GM23338 (cell line): Measurements from ENCODE around the gene CHRM1.

Experiments
- CREB1 ChIP-seq: fragments of 250-450 bp; sonication (Bioruptor Pico); IDR thresholded peaks from 2 replicates; pipeline ENCODE4 v1.5.0; 2020; ENCODE audit warnings: low read depth, mild to moderate bottlenecking, moderate library complexity
- ETS1 ChIP-seq: IDR thresholded peaks from 2 replicates; pipeline ENCODE4 v1.6.1; 2016; ENCODE audit warnings: antibody characterized with exemption
- EZH2 ChIP-seq: fragments of 200-600 bp; sonication (generic); IDR thresholded peaks from one replicate; pipeline ENCODE4 v1.8.0; 2017; ENCODE audit warnings: antibody characterized with exemption, mild to moderate bottlenecking, low read depth; ENCODE audit not compliant: unreplicated experiment
- EZH2phosphoT487 ChIP-seq: fragments of 200-600 bp; sonication (generic); IDR thresholded peaks from one replicate; pipeline ENCODE4 v1.8.1; 2018; ENCODE audit warnings: antibody characterized with exemption; ENCODE audit not compliant: unreplicated experiment
- JUNB ChIP-seq: IDR thresholded peaks from one replicate; pipeline ENCODE4 v1.6.1; 2016; ENCODE audit warnings: antibody characterized with exemption; ENCODE audit not compliant: unreplicated experiment
- NANOG ChIP-seq: IDR thresholded peaks from 2 replicates; pipeline ENCODE4 v1.6.1; 2016; ENCODE audit warnings: antibody characterized with exemption, borderline replicate concordance
- POLR2AphosphoS5 ChIP-seq: IDR thresholded peaks from 2 replicates; pipeline ENCODE4 v1.6.1; 2016; ENCODE audit warnings: antibody characterized with exemption, low read depth
- STAT1 ChIP-seq: IDR thresholded peaks from one replicate; pipeline ENCODE4 v1.6.1; 2016; ENCODE audit warnings: antibody characterized with exemption; ENCODE audit not compliant: unreplicated experiment
- ZNF331 ChIP-seq: fragments of 250-450 bp; sonication (Bioruptor Pico); IDR thresholded peaks from 2 replicates; pipeline ENCODE4 v1.5.0; 2020; ENCODE audit warnings: low read depth, mild to moderate bottlenecking, moderate library complexity
- ZNF462 ChIP-seq: fragments of 250-450 bp; sonication (Bioruptor Pico); IDR thresholded peaks from 2 replicates; pipeline ENCODE4 v1.5.0; 2020; ENCODE audit warnings: mild to moderate bottlenecking, moderate library complexity
- TF ChIP-seq, protein P1 (sequence below), 2 experiments: fragments of 200-600 bp in 1 of 2; sonication (generic) in 1 of 2; conservative IDR thresholded peaks; 2 replicates each; pipeline versions ENCODE4 v1.5.1 to v1.6.1; 2016 to 2017; ENCODE audit warnings: antibody characterized with exemption in 2 of 2, low read depth in 2 of 2, mild to moderate bottlenecking in 2 of 2, moderate library complexity in 1 of 2
- TF ChIP-seq, protein P2 (sequence below): IDR thresholded peaks from one replicate; pipeline ENCODE4 v1.6.1; 2018; ENCODE audit warnings: antibody characterized with exemption; ENCODE audit not compliant: unreplicated experiment

GRCh38 chr11:62879235-62879978, 41.8 kb downstream of the CHRM1 start:
- TF ChIP-seq, protein P1, sequence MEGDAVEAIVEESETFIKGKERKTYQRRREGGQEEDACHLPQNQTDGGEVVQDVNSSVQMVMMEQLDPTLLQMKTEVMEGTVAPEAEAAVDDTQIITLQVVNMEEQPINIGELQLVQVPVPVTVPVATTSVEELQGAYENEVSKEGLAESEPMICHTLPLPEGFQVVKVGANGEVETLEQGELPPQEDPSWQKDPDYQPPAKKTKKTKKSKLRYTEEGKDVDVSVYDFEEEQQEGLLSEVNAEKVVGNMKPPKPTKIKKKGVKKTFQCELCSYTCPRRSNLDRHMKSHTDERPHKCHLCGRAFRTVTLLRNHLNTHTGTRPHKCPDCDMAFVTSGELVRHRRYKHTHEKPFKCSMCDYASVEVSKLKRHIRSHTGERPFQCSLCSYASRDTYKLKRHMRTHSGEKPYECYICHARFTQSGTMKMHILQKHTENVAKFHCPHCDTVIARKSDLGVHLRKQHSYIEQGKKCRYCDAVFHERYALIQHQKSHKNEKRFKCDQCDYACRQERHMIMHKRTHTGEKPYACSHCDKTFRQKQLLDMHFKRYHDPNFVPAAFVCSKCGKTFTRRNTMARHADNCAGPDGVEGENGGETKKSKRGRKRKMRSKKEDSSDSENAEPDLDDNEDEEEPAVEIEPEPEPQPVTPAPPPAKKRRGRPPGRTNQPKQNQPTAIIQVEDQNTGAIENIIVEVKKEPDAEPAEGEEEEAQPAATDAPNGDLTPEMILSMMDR (conservative IDR thresholded peaks at IDR 0.05; ENCODE audit: low read depth in 2 of 2), result no peak
- no peak for TF ChIP-seq EZH2phosphoT487
- no peak for TF ChIP-seq ETS1
- TF ChIP-seq, protein P2, sequence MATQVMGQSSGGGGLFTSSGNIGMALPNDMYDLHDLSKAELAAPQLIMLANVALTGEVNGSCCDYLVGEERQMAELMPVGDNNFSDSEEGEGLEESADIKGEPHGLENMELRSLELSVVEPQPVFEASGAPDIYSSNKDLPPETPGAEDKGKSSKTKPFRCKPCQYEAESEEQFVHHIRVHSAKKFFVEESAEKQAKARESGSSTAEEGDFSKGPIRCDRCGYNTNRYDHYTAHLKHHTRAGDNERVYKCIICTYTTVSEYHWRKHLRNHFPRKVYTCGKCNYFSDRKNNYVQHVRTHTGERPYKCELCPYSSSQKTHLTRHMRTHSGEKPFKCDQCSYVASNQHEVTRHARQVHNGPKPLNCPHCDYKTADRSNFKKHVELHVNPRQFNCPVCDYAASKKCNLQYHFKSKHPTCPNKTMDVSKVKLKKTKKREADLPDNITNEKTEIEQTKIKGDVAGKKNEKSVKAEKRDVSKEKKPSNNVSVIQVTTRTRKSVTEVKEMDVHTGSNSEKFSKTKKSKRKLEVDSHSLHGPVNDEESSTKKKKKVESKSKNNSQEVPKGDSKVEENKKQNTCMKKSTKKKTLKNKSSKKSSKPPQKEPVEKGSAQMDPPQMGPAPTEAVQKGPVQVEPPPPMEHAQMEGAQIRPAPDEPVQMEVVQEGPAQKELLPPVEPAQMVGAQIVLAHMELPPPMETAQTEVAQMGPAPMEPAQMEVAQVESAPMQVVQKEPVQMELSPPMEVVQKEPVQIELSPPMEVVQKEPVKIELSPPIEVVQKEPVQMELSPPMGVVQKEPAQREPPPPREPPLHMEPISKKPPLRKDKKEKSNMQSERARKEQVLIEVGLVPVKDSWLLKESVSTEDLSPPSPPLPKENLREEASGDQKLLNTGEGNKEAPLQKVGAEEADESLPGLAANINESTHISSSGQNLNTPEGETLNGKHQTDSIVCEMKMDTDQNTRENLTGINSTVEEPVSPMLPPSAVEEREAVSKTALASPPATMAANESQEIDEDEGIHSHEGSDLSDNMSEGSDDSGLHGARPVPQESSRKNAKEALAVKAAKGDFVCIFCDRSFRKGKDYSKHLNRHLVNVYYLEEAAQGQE, result no peak
- TF ChIP-seq JUNB, result no peak
- TF ChIP-seq POLR2AphosphoS5, result 0 out of 2 replicates have a peak, but pooled peaks have one; percentile 12
- TF ChIP-seq NANOG, result no peak
- TF ChIP-seq EZH2, result no peak
- no peak for TF ChIP-seq CREB1 (CRISPR knock-in tag)
- TF ChIP-seq STAT1, result no peak
- no peak for TF ChIP-seq ZNF462
- no peak for TF ChIP-seq ZNF331 (CRISPR knock-in tag)
